Measurements from ENCODE around the gene LRMDA. TPM values are rescaled to one million over a fixed set of nuclear protein-coding genes. Genes with fewer than 3 reads are reported as not detected.
A peak's percentile ranks its signal among the peaks of the same experiment; 100 is the strongest.

Gene LRMDA
- total and polyA plus RNA-seq, 2 of the 13 experiments (the other 11 are each of a cell fraction or from before 2014, with no cell fraction given) = 13.4 to 22.0 TPM

GRCh38 chr10:76150876-76151288, 719.5 kb downstream of the LRMDA start (continued):
- TF ChIP-seq ZNF280D (CRISPR knock-in tag; IDR thresholded peaks at IDR 0.05) (no peak), REPIN1 (CRISPR knock-in tag; IDR thresholded peaks at IDR 0.05; ENCODE audit: borderline replicate concordance, low read depth) (no peak), DBP (CRISPR knock-in tag; IDR thresholded peaks at IDR 0.05; ENCODE audit: not compliant biosample characterization) (no peak), DRAP1 (CRISPR knock-in tag; IDR thresholded peaks at IDR 0.05) (peak; percentile 34; the same call in 1 of the 2 replicates), ZBTB25 (CRISPR knock-in tag; IDR thresholded peaks at IDR 0.05) (no peak), KLF11 (CRISPR knock-in tag; IDR thresholded peaks at IDR 0.05) (no peak), ZNF598 (CRISPR knock-in tag; IDR thresholded peaks at IDR 0.05; ENCODE audit: borderline replicate concordance) (no peak), SIX4 (CRISPR knock-in tag; IDR thresholded peaks at IDR 0.05) (no peak), PAXIP1 (CRISPR knock-in tag; conservative IDR thresholded peaks at IDR 0.05) (peak; percentile 85), ONECUT2 (CRISPR knock-in tag; IDR thresholded peaks at IDR 0.05) (no peak), AKNA (CRISPR knock-in tag; IDR thresholded peaks at IDR 0.05; ENCODE audit: borderline replicate concordance) (no peak), FOXO1 (CRISPR knock-in tag; IDR thresholded peaks at IDR 0.05) (peak; percentile 25; the same call in 1 of the 2 replicates), EHMT2 (IDR thresholded peaks at IDR 0.05; ENCODE audit: borderline replicate concordance, low read depth, low read length) (no peak), ZNF496 (CRISPR knock-in tag; IDR thresholded peaks at IDR 0.05; ENCODE audit: insufficient replicate concordance) (no peak), ZNF749 (CRISPR knock-in tag; IDR thresholded peaks at IDR 0.05; ENCODE audit: borderline replicate concordance) (no peak)

Measured in HepG2 (cell line).